ENCODE results near the gene CD274. TPM values are rescaled to one million over a fixed set of nuclear protein-coding genes. Genes with fewer than 3 reads are reported as not detected.

CD274 gene
- total RNA-seq, 1 donor from 2014 or later = 1.5 TPM

DNA sequence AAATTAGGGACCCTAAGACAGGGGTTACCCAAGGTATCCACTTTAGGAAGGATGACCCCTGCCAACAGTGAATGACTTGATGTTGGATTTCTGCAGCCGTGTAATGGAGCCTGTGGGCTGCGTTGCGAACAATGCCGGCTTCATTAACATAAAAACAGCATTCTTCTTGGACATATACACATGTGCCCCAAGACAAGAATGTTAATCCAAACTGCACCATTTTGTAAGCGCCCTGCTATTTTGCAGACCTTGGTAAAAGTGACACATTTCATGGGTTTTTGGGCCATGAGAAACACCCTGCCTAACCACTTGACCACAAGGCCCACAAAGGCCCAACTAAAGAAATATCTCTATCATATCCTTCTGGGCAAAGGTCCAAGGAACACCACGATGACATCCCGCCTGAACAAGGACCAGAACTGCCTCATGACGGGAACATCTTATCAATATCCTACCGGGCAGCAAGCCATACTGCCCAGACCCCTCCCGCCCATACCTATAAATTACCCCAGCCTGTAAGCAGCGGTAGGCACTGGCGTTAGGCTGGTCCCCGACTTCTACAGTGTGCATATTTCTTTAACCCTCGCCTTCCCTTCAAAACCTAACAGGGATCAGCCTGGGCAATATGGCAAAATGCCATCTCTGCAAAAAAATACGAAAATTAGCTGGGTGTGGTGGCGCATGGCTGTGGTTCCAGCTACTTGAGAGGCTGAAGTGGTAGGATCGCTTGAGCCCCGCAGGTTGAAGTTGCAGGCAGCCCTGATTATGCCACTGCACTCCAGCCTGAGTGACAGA is 50.3 kb downstream of the CD274 start:
- DNase-seq = no peak

GRCh38 chr9:5502553-5502952 is 52.2 kb downstream of the CD274 start:
- DNase-seq = no peak

- peak; percentile 19 for DNase-seq
These were observed 59.2 kb downstream of the CD274 start for GRCh38 chr9:5509573-5509972.

GRCh38 chr9:5510360-5510931 is 60.1 kb downstream of the CD274 start, which contains the start of gene PDCD1LG2:
PDCD1LG2 (plus strand) TSS chr9:5510531; CDS start chr9:5522547, 12,016 bp downstream.
- DNase-seq = no peak

DNA sequence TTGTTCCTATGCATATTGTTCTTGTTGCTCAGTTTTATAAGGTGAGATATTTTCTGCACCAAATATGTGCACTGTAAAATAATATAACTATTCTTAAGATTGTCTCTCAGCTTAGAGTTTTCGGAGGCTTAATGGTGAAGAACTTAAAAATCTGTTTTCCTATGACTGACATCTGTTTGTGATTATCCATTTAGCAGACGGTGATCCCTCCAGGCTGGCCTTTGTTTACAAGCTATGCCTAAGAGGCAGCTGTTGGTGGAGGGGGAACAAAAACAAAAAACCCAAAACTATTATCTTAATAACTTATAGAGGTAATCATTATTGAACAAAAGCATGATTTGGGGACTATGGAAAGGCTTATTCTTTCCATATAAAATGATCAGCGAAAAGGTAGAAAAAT is 60.6 kb downstream of the CD274 start:
- DNase-seq = peak; percentile 18

DNA sequence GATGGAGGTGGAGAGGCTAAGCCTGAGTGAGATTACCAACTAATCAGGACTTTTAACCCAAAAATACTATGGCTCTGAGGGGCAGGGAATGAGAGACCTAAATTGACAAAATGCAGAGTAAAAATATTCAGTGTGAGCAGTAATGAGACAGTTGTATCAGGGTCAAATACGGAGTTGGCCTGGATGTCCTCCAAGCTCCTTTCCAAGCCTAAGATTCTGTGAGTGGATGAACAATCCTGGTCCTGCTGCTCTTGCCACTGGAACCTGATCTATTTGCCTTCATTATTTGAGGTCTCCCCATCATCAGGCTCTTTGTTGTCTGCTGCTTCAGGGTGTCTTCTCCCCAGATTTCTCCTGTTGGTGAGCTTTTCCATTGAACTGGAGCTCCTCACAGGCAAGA is 61.1 kb downstream of the CD274 start:
- DNase-seq = no peak

- DNase-seq = no peak
These were observed 61.7 kb downstream of the CD274 start for GRCh38 chr9:5511935-5512580.

DNA sequence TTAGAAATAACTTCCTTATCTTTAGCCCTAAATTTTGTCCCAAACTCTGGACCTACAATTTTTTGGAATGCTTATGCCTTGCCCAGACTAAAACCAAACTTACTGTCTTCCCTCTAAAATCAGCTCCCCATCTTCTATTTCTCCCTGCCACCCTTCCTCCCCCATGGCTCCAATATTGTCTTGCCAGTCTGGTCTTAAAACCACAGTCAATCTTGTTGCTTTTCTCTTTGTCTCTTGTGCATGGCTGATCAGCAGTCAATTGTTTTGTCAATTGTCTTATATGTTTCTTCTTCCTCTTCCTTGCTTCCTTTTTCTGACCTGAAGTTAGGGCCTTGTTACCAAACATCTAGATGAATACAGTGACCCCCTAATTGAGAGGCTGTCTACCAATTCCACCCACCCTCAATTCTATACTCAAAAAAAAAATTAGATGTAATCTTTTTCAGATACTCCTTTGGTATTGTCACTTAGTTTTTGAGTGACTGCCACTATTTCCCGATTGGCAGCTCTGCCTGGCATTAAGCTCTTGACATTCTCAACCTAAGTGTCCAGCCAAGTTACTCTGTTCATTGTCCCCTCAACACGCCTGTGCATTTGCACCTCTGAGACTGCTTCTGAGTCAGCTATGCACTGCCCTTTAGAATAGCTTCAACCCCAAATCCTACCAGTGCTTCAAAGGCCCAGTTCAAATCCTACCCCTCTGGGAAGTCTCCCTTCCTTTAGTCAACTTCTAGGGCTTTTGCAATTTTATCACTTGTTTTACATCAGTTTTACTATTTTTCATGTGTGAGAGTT is 62.5 kb downstream of the CD274 start:
- DNase-seq = no peak

- DNase-seq = no peak
These were observed 63.7 kb downstream of the CD274 start for GRCh38 chr9:5513966-5514616.

GRCh38 chr9:5514617-5515260 is 64.4 kb downstream of the CD274 start:
- DNase-seq = no peak

- no peak for DNase-seq
These were observed 64.9 kb downstream of the CD274 start for GRCh38 chr9:5515261-5515650.

GRCh38 chr9:5516453-5517220 is 66.3 kb downstream of the CD274 start:
- no peak for DNase-seq

GRCh38 chr9:5518171-5518936 is 68.0 kb downstream of the CD274 start:
- peak; percentile 13 for DNase-seq

- no peak for DNase-seq
These were observed 68.6 kb downstream of the CD274 start for GRCh38 chr9:5518937-5519319.

Other genes with a start within 250 kb of the CD274 start
- not detected for gene INSL4, start 219.1 kb upstream of the CD274 start, total RNA-seq
- gene RLN2, start 145.8 kb upstream of the CD274 start, total RNA-seq = not detected
- gene RLN1, start 110.7 kb upstream of the CD274 start, total RNA-seq = not detected
- 16.5 TPM for gene PLGRKT, start 12.6 kb upstream of the CD274 start, total RNA-seq
- 1.5 TPM for gene PDCD1LG2, start 60.0 kb downstream of the CD274 start, total RNA-seq
- 52.0 TPM for gene RIC1, start 178.6 kb downstream of the CD274 start, total RNA-seq